ENCODE results near the gene LRP6.
"Not testable (repeated sequence)": the region's sequence is repeated elsewhere in the genome, so short reads cannot be mapped to it uniquely, and the experiment has no call there.

Gene LRP6

DNA sequence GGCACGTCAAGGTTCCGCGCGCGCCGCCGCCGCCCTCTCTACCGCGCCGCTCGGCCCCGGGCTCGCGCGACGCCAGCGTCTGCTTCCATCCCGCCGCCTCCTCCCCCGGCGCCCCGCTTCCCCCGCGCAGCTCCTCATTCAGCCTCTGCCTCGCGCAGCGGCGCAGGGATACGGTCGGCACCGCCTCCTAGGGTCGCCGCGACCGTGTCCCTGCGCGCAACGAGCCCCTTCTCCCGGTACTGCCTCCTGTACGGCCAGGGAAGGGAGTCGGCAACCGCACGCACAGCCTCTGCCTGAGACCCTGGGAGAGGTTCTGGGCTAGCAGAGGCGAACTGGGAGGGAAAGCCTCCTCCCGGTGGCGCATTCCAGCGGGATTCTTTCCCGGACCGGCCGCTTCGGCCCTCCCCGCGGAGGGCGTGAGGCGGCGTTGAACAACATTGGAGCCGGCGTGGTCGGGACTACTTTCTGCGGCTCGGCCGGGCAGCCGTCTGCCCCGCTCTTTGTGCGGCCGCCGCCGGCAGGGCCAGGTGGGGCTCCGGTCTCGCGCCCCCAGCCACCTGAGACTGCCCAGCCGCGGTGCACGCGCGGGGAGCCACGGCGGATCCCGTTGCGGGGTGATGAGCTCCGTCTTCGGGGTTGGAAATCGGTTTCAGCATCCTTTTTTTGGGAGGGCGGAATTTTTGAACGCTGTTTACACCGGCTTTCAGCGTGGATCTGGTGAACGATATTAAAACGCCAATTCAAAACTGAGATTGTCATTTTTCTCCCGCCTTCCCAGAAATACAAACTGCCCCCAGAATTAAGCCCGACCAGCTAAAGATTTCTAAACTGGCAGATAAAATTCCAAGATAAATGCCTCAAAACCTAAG is at the start of gene LRP6:
TSS of gene LRP6 (minus strand) at position 172 of the 869 bp plus-strand sequence. CDS start 309 bp downstream, outside the sequence.
- peak; percentile 100 for DNase-seq

DNA sequence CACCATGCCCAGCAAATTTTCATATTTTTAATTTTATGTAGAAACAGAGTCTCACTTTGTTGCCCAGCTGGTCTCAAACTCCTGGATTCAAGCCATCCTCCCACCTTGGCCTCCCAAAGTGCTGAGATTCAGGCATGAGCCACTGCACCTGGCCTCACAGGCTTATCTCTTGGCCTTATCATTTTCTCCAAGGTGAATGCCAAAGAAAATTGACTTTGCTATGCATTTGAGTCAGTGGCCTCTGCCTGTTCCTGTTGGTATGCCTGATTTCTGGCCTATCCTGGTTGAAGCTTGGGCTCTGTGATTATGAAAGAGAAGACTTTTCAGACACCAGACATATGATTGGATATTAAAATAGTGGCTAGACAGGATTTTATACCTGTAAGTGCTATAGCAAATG is 49.0 kb upstream of the LRP6 start:
- no peak for DNase-seq

DNA sequence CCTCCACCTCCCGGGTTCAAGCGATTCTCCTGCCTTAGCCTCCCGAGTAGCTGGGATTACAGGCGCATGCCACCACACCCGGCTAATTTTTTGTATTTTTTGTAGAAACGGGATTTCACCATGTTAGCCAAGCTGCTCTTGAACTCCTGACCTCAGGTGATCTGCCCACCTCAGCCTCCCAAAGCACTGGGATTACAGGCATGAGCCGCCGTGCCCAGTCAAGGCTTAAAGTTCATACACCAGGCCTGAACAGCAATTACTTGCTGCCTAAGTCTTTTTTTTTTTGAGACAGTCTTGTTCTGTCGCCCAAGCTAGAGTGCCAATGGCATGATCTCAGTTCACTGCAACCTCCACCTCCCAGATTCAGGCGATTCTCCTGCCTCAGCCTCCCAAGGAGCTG is 43.9 kb upstream of the LRP6 start:
- DNase-seq = not testable (repeated sequence)

DNA sequence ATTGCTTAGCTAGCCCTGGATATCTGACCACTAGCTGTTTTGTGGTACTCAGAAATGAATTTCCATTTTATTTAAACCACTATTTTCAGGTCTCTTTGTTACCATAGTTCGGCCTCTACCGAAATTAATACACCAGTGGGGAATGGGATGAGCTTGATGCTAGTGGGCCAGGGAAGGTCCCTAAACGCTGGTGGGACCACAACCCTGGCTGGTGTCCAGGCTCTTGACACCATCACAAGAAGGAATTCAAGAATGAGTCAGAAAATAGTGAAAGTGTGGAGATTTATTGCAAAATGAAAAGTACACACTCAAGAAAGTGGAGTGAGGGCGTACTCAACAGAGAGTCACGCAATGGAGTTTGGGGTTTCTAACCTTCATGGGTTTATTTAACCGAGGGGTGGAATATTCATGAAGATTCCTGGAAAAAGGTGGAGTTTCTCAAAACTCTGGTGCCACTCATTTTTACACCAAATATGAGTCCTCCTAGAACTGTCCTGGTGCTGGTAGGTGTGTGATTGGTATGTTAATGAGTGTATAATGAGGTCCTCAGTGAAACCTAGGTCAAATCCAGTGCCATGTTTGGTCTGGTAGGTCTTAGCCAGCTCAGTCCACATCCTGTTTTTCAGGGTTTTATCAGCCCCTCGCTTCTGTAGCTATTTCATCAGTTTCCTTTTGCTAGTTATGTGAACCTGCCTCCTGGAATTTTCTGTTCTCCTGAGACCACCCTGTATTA is 38.9 kb upstream of the LRP6 start:
- DNase-seq = no peak

DNA sequence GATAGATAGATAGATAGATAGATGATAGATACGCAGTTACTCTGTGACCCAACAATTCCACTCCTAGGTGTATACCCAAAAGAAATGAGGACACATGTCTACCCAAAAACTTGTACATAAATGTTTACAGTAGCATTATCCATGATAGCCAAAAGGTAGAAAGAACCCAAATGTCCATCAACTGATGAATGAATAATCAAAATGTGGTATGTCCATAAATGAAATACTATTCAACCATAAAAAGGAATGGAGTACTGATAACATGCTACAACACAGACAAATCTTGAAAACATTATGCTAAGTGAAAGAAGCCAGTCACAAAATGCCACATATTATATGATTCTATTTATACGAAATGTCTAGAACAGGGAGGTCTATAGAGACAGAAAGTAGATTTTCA is 36.1 kb upstream of the LRP6 start:
- no peak for DNase-seq

DNA sequence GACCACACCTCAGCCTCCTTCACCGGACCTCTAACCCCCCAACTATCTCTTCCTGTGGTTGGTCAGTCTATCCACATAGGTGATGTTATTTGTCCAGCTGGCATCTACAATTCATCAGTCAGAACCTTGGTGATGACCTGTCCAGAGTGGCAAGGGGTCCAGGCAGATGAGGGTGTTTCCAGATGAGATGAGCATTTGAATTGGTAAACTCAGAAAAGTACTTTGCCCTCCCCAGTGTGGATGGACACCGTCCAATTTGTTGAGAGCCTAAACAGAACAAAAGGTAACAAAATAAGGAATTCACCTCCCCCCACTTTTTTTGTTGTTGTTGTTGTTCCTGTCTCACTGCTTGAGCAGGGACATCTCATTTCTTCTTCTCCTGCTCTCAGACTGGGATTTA is 34.3 kb upstream of the LRP6 start:
- no peak for DNase-seq

DNA sequence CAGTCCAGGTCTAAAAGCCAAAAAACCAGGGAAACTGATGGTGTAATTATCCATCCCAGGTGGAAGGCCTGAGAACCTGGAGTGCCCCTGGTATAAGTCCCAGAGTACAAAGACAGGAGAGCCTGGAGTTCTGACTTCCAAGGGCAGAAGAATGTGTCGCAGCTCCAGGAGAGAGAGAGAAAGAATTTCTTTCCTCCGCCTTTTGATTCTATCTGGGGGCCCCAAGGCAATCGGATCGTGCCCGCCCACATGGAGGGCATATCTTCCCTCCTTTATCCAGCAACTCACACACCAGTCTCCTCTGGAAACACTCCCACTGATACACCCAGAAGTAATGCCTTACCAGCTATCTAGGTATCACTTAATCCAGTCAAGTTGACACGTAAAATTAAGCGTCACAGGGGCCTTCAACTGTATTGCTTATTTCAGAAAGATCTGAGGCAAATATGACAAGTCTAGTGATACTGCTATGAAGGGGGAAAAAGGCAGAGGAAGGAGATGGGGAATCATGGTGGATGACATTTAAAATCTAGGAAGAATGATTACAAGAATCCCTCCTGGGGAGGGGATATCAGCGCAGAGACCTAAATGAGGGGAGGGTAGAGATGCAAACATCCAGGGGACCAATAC is 30.5 kb upstream of the LRP6 start:
- DNase-seq = no peak

DNA sequence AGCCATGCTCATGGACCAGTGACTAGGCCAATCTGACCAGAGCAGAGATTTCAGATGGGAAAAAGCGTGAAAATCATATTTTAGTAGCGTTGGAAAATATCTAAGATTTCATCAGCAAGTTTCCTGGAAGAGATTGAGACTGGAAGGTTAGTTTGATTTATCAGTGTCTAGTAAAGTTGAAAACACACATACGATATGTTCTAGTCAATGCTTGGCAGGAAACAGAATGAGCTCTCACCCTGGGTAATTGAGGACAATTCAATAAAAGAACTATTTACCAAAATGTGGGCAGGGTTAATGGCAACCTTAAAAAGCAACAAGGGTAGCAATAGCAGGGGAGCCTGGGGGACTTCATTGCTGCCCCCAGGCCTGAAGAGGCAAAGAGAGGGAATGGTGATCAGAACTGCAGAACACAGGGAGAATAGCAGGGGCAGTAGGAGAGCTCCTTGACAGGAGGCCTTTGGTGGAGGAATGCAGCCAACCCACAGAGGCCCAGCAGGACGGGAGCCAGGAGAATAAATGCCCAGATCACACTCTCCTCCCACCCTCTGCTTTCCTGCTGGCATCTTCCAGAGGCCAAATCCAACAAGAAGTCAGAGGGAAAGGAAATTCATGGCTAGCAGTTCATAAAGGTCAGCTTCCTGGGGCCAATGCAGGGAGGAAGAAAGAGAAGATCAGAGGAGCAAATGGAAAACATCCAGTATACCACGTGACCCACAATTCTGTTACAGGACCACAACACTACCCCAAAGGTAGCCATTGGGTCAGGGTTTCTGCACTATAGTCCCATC is 27.6 kb upstream of the LRP6 start:
- no peak for DNase-seq

DNA sequence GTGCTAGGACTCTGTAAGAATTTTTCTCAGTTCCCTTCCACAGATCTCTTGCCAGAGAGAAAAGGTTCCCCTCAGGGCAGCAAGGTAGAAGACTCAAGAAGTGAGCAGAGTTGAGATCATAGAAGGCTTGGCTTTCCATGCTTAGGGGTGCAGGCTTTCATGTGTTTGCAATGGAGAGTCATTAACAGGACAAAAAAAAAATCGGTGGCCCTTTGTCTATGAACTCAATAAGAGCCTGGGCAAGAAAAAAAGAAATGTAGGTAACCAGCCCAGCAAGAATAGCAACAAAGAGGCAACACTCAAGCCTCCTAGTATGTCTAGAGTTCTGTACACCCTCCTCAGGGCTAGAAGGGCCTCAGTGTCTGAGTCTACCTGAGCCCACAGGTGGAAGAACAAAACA is 23.4 kb upstream of the LRP6 start:
- no peak for DNase-seq

DNA sequence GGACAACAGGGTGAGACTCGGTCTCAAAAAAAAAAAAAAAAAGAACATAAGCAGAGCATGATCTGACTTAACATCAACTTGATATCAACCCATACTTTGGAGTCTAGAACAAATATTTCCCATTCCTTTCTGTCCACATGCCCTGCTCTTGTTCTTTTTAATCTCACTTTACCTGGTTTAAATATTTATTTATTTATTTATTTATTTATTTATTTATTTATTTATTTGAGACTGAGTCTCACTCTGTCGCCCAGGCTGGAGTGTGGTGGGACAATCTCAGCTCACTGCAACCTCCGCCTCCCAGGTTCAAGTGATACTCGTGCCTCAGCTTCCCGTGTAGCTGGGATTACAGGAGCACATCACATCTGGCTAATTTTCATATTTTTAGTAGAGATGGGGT is 19.6 kb upstream of the LRP6 start:
- DNase-seq = no peak

DNA sequence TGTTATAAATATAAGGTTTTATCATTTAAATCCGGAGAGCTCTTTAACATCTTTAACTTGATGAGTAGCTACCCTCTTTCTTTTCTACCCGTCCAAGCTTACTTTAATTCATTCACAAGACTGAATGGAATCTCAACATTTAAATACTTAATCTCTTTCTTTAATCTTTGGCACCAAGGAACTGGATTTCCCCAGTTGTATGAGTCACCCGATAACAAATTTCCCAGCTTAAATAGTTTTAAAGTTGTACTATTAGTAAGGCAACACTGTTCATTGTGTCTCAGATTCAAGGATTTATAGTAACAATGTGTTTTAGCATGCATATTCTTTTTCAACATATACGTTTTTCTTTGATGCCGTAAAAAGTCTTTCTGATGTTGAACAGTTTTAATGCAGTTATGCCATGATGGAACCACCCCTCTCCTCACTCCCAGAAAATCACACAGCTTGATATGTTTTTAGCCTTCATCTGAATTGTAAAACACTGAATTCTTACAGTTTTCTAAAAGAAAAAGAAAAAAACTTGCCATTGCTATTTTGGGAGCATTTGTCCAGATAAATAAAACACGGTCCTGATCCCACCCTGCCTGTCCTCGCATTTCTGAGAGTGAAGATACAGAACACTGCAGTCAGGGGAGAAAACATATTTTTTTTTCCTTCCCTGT is 16.0 kb upstream of the LRP6 start:
- DNase-seq = no peak

DNA sequence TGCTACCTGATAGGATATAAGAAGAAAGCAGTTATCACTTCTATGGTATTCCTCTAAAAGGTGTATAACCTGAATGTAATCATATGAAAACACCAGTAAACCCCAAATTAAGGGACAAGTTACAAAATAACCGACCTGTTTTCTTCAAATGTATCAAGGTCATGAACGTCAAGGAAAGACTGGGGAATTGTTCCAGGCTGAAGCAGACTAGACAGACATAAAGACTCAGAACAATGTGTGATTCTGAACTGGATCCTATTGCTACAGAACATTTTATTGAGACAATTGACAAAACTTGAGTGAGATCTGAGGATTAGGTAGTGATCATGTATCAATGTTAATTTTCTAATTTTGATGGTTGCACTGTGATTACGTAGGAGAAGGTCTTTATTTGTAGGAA is 15.4 kb upstream of the LRP6 start:
- DNase-seq = no peak

DNA sequence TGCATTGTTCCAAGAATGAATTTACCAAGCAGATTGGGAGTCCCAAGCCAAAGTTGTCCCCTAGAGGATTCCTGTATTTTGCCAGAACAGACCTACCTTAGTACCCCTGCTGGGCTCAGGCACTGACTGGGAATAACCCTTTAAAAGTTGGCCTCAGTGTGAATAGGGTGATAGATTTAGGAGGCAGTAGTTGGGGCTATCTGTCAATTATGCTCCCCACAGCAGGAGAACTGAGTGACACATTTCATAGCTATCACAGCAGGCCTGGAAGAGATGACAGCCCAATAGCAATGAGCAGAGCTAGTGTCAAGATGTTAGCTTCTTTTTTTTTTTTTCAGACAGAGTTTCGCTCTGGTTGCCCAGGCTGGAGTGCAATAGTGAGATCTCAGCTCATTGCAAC is 14.3 kb upstream of the LRP6 start:
- no peak for DNase-seq

DNA sequence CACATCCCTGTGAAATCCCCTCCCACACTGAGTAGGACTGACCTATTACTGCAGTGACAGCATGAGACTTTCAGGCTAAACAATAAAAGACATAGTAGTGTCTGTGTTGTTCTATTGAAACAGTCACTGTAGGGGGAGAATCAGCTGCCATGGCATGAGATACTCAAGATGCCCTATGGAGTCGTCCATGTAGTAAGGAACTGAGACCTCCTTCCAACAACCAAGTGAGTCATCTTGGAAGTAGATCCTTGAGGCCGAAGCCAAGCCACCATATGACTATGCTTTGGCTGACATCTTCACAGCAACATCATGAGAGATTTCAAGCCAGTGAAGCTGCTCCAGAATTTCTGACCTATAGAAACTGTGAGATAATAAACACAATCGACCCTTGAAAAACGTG is 12.1 kb upstream of the LRP6 start:
- no peak for DNase-seq

DNA sequence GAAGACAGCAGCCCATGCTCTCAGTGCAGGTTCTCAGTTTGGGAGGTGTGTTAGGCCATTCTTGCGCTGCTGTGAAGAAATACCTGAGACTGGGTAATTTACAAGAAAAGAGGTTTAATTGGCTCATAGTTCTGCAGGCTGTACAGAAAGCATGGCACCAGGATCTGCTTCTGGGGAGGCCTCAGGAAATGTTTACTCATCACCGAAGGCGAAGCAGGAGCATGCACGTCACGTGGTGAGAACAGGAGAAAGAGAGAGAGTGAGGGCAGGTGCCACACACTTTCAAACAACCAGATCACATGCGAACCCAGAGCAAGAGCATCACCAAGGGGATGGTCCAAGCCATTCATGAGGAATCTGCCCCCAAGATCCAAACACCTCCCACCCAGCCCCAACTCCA is 9.0 kb upstream of the LRP6 start:
- DNase-seq = no peak

DNA sequence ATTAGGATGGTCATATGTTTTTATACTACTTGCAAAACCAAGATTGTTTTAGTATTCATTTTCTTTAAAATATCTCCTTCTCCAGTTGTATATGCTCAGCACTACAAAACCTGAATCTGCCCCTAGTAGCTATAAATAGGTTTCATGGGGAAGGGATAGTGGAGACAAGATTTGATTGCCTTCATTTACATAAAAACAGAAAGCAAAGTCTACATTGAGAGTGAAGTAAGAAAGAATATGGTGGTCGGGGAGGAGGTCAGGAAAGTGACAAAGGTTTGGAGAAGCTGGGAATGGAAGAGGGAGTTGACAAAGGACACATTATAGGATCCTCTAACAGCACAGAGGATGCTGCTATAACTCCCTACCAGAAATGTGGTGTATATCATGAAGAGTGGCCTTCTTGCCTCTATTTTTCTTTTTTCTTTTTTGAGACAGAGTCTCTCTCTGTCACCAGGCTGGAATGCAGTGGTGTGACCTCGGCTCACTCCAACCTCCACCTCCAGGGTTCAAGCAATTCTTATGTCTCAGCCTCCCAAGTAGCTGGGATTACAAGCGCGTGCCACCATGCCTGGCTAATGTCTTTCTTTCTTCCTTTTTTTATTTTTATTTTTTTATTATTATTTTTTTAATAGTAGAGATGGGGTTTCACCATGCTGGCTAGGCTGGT is 6.6 kb upstream of the LRP6 start:
- no peak for DNase-seq

DNA sequence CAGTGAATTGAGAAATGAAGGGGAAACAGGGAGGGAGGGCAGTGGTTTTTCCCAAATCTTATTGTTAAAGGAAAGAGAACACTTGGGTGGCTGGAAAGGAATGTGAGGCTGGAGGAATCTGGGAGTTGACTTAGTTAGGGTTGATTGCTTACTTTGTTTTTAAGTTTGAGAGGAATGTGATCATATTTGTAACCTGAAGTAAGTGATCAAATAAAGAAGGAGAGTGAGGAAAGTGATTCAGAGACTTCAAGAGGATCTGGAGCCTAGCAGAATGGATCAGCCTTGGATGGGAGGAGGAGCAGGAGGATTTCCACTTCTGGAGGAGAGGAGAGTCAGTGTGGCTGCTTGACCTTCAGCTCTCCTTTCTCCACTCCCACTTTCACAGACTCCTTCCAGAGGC is 6.0 kb upstream of the LRP6 start:
- DNase-seq = no peak

DNA sequence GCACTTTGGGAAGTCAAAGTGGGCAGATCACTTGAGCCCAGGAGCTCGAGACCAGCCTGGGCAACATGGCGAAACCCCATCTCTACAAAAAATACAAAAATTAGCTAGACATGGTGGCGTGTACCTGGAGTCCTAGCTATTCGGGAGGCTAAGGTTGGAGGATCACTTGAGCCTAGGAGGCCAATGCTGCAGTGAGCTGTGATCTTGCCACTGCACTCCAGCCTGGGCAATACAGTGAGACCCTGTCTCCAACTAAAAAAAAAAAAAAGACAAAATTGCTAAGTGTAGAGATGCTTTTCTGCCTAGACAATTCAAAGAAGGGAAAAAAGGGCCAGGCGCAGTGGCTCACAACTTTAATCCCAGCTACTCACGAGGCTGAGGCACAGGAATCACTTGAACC is 3.4 kb upstream of the LRP6 start:
- no peak for DNase-seq

DNA sequence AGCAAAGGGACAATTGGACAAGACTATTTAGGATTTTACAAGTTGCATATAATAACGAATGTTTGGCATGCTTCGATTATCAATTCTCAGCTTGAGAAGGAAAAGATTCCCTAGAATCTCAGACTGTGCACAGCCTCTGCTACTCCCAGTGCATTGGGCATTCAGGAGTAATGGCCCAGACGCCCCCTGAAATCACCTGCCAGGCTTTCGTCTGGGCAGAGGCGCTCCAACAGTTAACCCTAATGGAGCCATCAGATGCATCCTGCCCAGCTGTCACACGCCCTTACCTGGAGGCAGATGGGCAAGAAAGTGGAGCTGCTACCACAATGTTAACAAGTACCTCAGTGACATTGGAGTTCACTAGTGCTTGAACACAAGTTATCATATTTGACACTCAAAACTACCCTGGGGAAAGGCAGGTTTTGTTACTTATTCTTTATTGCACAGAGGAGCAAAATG is 927 bp upstream of the LRP6 start:
- DNase-seq = peak; percentile 65

DNA sequence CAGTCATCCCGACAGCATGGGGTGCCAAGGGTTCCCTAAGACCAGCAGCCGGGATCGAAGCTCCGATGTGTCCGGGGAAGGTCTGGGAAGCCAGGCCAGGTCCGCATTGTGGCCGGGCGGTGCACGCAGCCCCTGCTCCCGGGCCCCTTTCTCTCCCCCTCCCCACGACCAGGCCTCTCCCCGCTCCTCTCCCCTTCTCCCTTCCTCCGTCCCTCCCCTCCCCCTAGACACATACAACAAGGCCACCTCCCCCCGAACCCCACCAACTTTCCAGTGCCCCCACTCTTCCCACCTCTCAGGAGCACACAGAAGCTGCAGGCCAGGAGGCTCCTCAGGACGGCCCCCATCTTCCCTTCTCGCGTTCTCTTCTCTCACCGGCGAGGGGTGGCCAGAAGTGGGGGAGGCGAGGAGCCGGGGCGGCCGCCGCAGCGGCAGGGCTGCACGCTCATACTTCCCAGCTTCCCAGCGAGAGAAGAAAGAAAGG is 413 bp downstream of the LRP6 start:
- no peak for DNase-seq

DNA sequence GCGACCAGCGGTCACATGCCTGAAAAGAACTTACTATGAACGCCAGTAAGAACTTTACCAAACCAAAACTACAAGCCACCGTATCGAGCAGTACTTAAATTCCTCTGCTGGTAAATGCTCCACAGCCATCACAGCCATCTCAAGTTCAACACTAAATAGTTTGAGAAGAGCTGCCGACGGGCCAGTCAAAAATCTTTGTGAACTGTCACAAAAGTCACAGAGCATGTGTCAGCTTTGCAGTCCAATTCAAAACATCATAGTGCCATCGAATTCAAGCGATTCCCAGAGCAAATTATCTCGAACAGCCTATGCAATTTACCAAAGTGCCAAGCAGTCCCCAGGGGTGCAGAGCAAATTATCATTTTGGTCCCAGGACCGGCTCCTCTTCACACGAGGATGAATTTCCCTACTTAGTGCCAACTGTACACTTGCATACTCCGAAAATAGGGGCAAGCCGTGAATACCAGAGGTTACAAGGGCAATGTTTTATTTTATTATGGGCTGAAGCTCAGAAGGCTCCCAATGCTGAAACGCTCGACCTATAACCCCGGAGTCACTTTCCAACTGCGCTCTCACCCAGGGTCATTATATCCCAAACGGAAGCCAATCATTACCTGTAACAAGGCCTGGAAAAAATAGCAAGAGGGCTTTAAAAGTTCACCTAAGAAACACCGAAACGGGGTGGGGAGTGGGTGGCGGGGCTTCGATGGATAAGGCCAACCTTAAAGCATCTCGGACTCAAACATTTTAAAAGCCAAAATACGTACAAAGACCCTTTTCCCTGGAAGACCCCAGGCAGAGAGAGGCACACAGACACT is 1.1 kb downstream of the LRP6 start:
- peak; percentile 42 for DNase-seq

All from retina (tissue), 1 donor.